RWPE1 (cell line): ENCODE data around the gene EXTL2.

Experiments
- CTCF ChIA-PET: fragments of 350-600 bp; sonication (Branson Sonifier 250); formaldehyde crosslinking; extraction: SDS; loops from one replicate; lab custom pipeline; 2021; lab: Yijun Ruan, JAX
- POLR2A ChIA-PET: fragments of 400-600 bp; formaldehyde crosslinking; extraction: SDS; loops from one replicate; lab custom pipeline; 2020; ENCODE audit warnings: antibody characterized with exemption; ENCODE audit not compliant: low non-redundant PET; lab: Yijun Ruan, JAX
- DNase-seq: peaks from one replicate; pipeline ENCODE4 v3.0.0; 2012; ENCODE audit warnings: low spot score
- H3K27ac ChIP-seq: fragments of 450-650 bp; 2 replicates; pipeline ENCODE4 v1.5.1; 2017
- CTCF ChIP-seq: fragments of 450-650 bp; conservative IDR thresholded peaks from 2 replicates; pipeline ENCODE4 v1.5.1; 2017; ENCODE audit warnings: low read depth, mild to moderate bottlenecking

EXTL2 gene

GRCh38 chr1:100905181-100905580 is 10.5 kb upstream of the EXTL2 start:
- no peak overlapping the region for H3K27ac ChIP-seq
- no peak for TF ChIP-seq CTCF
- POLR2A ChIA-PET, result no interaction called here
- CTCF ChIA-PET, result interaction anchor here (0.6 to 0.7 kb wide), 2 partner anchors 11 to 404 kb away, joined by 3 to 4 read pairs; partner anchors contain the start of gene EXTL2
- no peak for DNase-seq

GRCh38 chr1:100904528-100904927 is 9.9 kb upstream of the EXTL2 start:
- CTCF ChIA-PET, result interaction anchor here (0.6 to 0.7 kb wide), 2 partner anchors 384 to 400 kb away, joined by 3 to 4 read pairs; no protein-coding TSS in a partner anchor
- DNase-seq, result no peak
- POLR2A ChIA-PET, result interaction anchor here (0.6 kb wide), 1 partner anchor 1374 kb away, joined by 3 read pairs; no protein-coding TSS in a partner anchor
- no peak for TF ChIP-seq CTCF
- H3K27ac ChIP-seq, result no peak overlapping the region

- TF ChIP-seq CTCF, result no peak
- ChIA-PET POLR2A (interaction anchor here (0.6 kb wide), 1 partner anchor 1373 kb away, joined by 3 read pairs; no protein-coding TSS in a partner anchor), CTCF (interaction anchor here (0.6 to 0.7 kb wide), 2 partner anchors 385 to 401 kb away, joined by 3 to 4 read pairs; no protein-coding TSS in a partner anchor)
- no peak for DNase-seq
- no peak overlapping the region for H3K27ac ChIP-seq
Measured at GRCh38 chr1:100903777-100904176, 9.1 kb upstream of the EXTL2 start.

- ChIA-PET POLR2A (no interaction called here), CTCF (interaction anchor here (0.7 kb wide), 1 partner anchor 21 kb away, joined by 4 read pairs; no protein-coding TSS in a partner anchor)
- DNase-seq, result no peak
- no peak overlapping the region for H3K27ac ChIP-seq
- TF ChIP-seq CTCF, result no peak
Measured at GRCh38 chr1:100902365-100902764, 7.7 kb upstream of the EXTL2 start.

GRCh38 chr1:100896481-100896982 is 1.9 kb upstream of the EXTL2 start:
- TF ChIP-seq CTCF, result no peak
- ChIA-PET CTCF (no interaction called here), POLR2A (no interaction called here)
- DNase-seq, result peak; percentile 46
- H3K27ac ChIP-seq, result peak overlapping the region; percentile 93

- TF ChIP-seq CTCF, result no peak
- CTCF ChIA-PET, result no interaction called here
- H3K27ac ChIP-seq, result peak within 1 kb of the TSS; percentile 93
- POLR2A ChIA-PET, result interaction anchor here (0.6 to 1.1 kb wide), 2 partner anchors 12 to 289 kb away, joined by 3 read pairs; no protein-coding TSS in a partner anchor
- DNase-seq, result peak; percentile 87
Measured at GRCh38 chr1:100895540-100896480, 1.2 kb upstream of the EXTL2 start, which contains the start of gene SLC30A7. SLC30A7 (plus strand) TSS chr1:100896090; CDS start chr1:100896263, 173 bp downstream.
